Activated CD4-positive, alpha-beta memory T cell treated with anti-CD3 and anti-CD28 coated beads for 36 hours (primary cell): Measurements from ENCODE around the gene SMYD5. TPM values are rescaled to one million over a fixed set of nuclear protein-coding genes. Genes with fewer than 3 reads are reported as not detected.
"Not testable (repeated sequence)": the region's sequence is repeated elsewhere in the genome, so short reads cannot be mapped to it uniquely, and the experiment has no call there.

Source experiments
- CTCF ChIA-PET: fragments of 350-600 bp; sonication (Branson Sonifier 250); formaldehyde crosslinking; loops from one replicate; lab custom pipeline; 2021; ENCODE audit warnings: antibody characterized with exemption, inconsistent platforms; lab: Charles Lee
- POLR2A ChIA-PET: fragments of 350-600 bp; sonication (Branson Sonifier 250); formaldehyde crosslinking; loops from one replicate; lab custom pipeline; 2021; ENCODE audit warnings: antibody characterized with exemption; lab: Charles Lee
- DNase-seq: peaks from one replicate; pipeline ENCODE4 v3.0.0-alpha.2; 2020
- H3K27ac Mint-ChIP-seq: one replicate; pipeline ENCODE4 v1.8.0; 2021; ENCODE audit warnings: mixed read lengths
- H3K27me3 Mint-ChIP-seq: one replicate; pipeline ENCODE4 v1.8.0; 2021; ENCODE audit warnings: mixed read lengths
- H3K36me3 Mint-ChIP-seq: one replicate; pipeline ENCODE4 v1.8.0; 2021; ENCODE audit warnings: mixed read lengths
- H3K4me1 Mint-ChIP-seq: one replicate; pipeline ENCODE4 v1.8.0; 2021; ENCODE audit warnings: low read depth, mixed read lengths
- H3K4me3 Mint-ChIP-seq: one replicate; pipeline ENCODE4 v1.8.0; 2021; ENCODE audit warnings: mild to moderate bottlenecking, mixed read lengths
- H3K9me3 Mint-ChIP-seq: one replicate; pipeline ENCODE4 v1.8.0; 2021; ENCODE audit warnings: mixed read lengths
- intact Hi-C: fragments of 100-400 bp; cut with micrococcal nuclease; formaldehyde crosslinking; loops from one replicate; pipeline ENCODE4 v1.15.1; 2023
- total RNA-seq, 2 experiments: library from RNA; stranded (reverse); gene quantifications; one replicate each; pipeline ENCODE4 v1.2.3, GENCODE V29; 2021

The SMYD5 gene
- total RNA-seq, 2 experiments from 2014 or later: 40.0 to 42.0 TPM

DNA sequence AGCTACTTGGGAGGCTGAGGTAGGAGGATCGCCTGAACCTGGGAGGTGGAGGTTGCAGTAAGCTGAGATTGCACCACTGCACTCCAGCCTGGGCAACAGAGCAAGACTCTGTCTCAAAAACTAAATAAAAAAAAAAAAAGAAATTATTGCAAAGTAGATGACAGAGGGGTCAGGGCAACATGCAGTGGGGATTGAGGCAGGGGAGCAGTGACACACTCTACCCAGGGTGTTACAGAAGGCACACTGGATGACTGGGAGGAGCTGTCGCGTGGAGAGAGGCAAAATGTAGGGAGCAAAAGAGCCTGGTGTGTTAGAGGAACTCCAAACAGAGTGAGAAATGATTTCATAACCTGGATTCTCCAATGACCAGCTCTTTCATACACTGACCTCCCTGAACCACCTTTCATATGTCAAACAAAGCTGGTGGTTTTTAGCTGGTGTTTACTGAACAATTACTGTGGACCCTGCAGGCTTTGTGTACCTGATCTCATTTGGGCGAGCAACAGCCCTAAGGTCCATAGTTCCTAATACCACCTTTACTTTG is 48.1 kb downstream of the SMYD5 start:
- no peak overlapping the region for H3K27ac Mint-ChIP-seq
- ChIA-PET CTCF (interaction anchor here (1.4 kb wide), 1 partner anchor 27 kb away, joined by 4 read pairs; no protein-coding TSS in a partner anchor), POLR2A (no interaction called here)

DNA sequence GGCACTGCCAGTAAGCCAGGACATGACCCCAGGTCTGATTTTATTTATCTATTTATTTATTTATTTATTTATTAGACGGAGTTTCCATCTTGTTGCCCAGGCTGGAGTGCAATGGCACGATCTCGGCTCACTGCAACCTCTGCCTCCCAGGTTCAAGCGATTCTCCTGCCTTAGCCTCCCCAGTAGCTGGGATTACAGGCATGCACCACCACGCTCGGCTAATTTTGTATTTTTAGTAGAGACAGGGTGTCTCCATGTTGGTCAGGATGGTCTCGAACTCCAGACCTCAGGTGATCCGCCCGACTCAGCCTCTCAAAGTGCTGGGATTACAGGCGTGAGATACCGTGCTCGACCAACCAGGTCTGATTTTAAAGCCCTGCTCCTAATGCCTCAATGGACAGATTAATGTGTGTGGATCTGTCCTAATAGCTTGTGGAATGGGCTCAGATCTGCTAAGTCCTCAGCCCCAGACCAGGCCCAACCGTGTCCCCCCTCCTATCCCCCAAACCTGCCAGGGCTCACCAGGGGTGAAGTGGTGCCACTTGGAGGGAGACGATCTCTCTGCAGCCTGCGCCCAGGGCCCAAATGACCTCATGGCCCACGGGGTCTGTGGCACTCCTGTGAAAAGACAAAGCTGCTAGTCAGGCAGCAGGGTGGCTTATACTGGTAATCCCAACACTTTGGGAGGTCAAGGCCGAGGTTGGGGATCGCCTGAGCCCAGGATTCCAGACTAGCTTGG is 48.8 kb downstream of the SMYD5 start:
- H3K36me3 Mint-ChIP-seq, H3K4me1 Mint-ChIP-seq, POLR2A ChIA-PET, H3K4me3 Mint-ChIP-seq, DNase-seq, intact Hi-C loops, H3K9me3 Mint-ChIP-seq, H3K27ac Mint-ChIP-seq, H3K27me3 Mint-ChIP-seq: not testable (repeated sequence)
- CTCF ChIA-PET: interaction anchor here (1.4 kb wide), 1 partner anchor 27 kb away, joined by 4 read pairs; no protein-coding TSS in a partner anchor

More for the DNA sequence above, 48.1 kb downstream of the SMYD5 start:
- no peak for DNase-seq
- H3K4me3 Mint-ChIP-seq: no peak overlapping the region
- peaks cover 4% of the 10 kb centered on the region for H3K4me1 Mint-ChIP-seq
- intact Hi-C loops: no loop called here
- peaks cover 3% of the 10 kb centered on the region for H3K36me3 Mint-ChIP-seq
- no peaks in the 10 kb centered on the region for H3K9me3 Mint-ChIP-seq
- H3K27me3 Mint-ChIP-seq: no peaks in the 10 kb centered on the region

DNA sequence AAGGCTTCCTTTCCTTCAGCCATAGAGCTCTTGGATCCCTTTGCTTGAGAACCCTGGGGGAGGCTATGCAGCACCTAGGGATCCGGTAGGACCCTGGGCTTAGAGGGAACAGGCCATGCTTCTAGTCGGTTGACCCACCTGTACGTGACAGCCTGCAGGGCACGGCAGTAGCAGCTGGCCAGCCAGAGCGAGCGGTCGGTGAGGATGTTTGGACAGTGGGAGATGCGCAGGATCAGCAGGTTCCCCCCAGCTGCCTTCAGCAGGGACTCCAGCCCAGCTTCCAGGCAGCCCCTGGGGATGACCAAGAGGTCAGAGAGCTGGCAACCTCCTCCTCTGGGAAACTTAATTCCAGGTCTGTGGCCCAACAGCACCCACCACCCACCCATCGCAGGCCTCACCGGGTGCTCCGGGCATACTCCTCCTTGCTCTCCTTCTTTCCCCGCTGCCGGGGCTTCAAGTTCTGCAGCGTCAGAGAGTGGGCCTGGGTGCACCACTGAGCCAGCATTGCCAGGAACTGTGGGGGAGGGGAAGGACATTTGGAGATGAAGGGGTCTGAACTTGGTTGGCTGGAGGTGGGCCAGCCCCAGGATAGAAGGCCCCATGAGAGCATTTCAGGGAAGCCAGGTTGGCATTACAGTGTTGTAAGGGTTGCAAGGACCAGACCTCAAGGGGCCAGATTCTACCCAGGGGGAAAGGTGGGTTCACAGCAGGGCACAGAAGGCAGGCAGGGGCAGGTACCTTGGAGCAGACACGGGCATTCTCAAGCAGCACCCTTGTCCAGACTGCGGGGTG is 49.7 kb downstream of the SMYD5 start:
- Mint-ChIP-seq H3K4me3 (no peak overlapping the region), H3K36me3 (peaks cover 3% of the 10 kb centered on the region), H3K9me3 (no peaks in the 10 kb centered on the region), H3K27ac (no peak overlapping the region), H3K4me1 (peaks cover 14% of the 10 kb centered on the region), H3K27me3 (no peaks in the 10 kb centered on the region)
- DNase-seq: no peak
- POLR2A ChIA-PET: no interaction called here
- intact Hi-C loops: no loop called here
- CTCF ChIA-PET: no interaction called here

- ChIA-PET POLR2A (no interaction called here), CTCF (no interaction called here)
- Mint-ChIP-seq H3K27me3 (no peaks in the 10 kb centered on the region), H3K4me1 (peaks cover 14% of the 10 kb centered on the region), H3K9me3 (no peaks in the 10 kb centered on the region), H3K27ac (no peak overlapping the region), H3K4me3 (no peak overlapping the region), H3K36me3 (peaks cover 3% of the 10 kb centered on the region)
- intact Hi-C loops: no loop called here
- no peak for DNase-seq
These were observed 50.2 kb downstream of the SMYD5 start for GRCh38 chr2:73264332-73264606.

DNA sequence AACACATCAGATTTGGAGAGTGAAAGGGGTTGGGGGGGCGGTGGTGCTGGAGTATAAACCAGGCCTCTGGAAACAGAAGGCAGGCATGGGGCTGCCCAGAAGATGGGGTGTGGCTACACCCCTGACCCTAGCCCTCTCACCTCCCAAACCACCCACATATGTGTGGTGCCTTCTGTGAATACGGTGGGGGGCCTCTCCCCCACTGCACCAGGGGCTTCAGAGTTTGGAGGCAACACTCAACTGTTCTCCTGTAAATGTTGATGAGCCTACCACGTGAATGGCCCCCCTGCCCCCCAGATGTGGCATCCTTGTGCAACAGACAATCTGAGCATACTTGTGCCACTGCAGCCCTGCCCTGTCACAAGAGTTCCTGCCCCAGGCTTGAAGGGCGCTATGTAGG is 50.7 kb downstream of the SMYD5 start:
- no peaks in the 10 kb centered on the region for H3K9me3 Mint-ChIP-seq
- intact Hi-C loops: no loop called here
- ChIA-PET POLR2A (no interaction called here), CTCF (no interaction called here)
- DNase-seq: no peak
- H3K27ac Mint-ChIP-seq: no peak overlapping the region
- no peak overlapping the region for H3K4me3 Mint-ChIP-seq
- no peaks in the 10 kb centered on the region for H3K27me3 Mint-ChIP-seq
- H3K4me1 Mint-ChIP-seq: peaks cover 16% of the 10 kb centered on the region
- peaks cover 3% of the 10 kb centered on the region for H3K36me3 Mint-ChIP-seq

- Mint-ChIP-seq H3K4me1 (peaks cover 19% of the 10 kb centered on the region), H3K36me3 (peaks cover 3% of the 10 kb centered on the region), H3K9me3 (no peaks in the 10 kb centered on the region), H3K4me3 (no peak overlapping the region), H3K27ac (no peak overlapping the region), H3K27me3 (no peaks in the 10 kb centered on the region)
- DNase-seq: no peak
- ChIA-PET POLR2A (no interaction called here), CTCF (no interaction called here)
- intact Hi-C loops: no loop called here
These were observed 51.4 kb downstream of the SMYD5 start for GRCh38 chr2:73265298-73266060.

DNA sequence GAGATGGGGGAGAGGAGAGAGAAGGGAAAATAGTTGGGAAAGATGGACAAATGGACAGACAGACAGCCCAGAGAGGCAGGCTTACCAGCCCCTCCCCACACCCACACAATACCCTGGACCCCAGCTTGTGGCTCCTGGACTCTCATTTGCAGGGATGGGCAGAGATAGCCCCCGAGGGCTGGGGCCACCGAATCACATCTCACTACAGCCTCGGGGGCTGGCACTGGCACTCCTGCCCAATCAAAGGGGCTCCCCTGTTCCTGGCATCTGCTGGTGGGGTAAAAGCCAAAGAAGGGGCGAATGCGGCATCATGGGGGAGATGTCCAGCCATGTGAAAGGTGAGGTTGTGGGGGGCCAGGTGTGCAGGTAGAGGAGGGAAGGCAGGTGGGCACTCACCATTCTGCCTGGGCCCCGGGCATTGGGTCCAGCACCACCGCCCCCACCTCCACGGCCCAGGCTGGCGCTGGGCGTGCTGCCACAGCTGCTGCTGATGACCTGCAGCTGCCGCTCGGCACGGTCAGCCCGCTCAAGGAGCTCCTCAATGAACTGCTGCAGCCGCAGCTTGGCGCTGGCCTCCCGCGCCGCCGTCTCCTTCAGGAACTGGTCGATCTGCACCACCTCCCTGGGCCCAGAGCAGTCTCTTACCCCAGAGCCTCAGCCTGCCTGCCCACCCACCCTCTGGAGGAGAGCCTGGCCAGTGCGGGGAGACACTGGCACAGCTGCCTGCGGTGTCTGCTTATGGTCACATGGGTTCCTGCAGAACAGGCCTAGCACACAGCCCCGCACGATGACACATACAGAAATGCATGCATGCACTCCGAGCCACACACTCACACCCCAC is 52.2 kb downstream of the SMYD5 start:
- Mint-ChIP-seq H3K4me1 (peaks cover 19% of the 10 kb centered on the region), H3K4me3 (no peak overlapping the region), H3K27ac (no peak overlapping the region), H3K27me3 (no peaks in the 10 kb centered on the region), H3K36me3 (peaks cover 3% of the 10 kb centered on the region), H3K9me3 (no peaks in the 10 kb centered on the region)
- POLR2A ChIA-PET: no interaction called here
- CTCF ChIA-PET: no interaction called here
- no peak for DNase-seq
- intact Hi-C loops: no loop called here

GRCh38 chr2:73267008-73267407 is 53.0 kb downstream of the SMYD5 start:
- no peaks in the 10 kb centered on the region for H3K27me3 Mint-ChIP-seq
- H3K9me3 Mint-ChIP-seq: no peaks in the 10 kb centered on the region
- DNase-seq: no peak
- H3K36me3 Mint-ChIP-seq: peaks cover 3% of the 10 kb centered on the region
- no peak overlapping the region for H3K27ac Mint-ChIP-seq
- H3K4me1 Mint-ChIP-seq: peaks cover 19% of the 10 kb centered on the region
- no peak overlapping the region for H3K4me3 Mint-ChIP-seq
- intact Hi-C loops: no loop called here
- ChIA-PET CTCF (no interaction called here), POLR2A (interaction anchor here (1.2 kb wide), 1 partner anchor 34 kb away, joined by 3 read pairs; the partner anchor contains the start of gene PRADC1)

DNA sequence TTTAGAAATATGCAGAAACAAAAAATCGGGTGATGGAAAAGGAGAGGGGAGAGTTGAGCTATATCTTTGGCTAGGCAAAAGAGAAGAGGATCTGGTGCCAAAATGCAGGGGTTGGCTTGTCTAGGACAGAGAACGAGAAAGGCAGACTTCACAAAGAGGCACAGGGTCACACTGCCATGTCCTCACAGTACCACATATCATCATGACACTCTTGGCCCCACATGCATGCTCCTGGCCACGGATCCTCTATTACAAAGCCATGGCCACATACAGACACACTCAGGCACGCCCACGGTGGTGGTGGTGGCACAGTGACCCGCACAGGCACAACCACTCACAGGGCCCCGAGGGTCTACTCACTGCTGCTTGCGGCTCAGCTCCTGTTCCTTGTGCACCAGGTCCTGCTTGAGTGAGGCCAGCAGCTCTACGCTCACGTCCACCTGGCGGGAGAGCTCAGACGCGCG is 54.4 kb downstream of the SMYD5 start:
- Mint-ChIP-seq H3K4me1 (peaks cover 19% of the 10 kb centered on the region), H3K36me3 (peaks cover 3% of the 10 kb centered on the region), H3K27me3 (no peaks in the 10 kb centered on the region), H3K9me3 (no peaks in the 10 kb centered on the region), H3K27ac (no peak overlapping the region), H3K4me3 (peak overlapping the region; percentile 6)
- ChIA-PET CTCF (interaction anchor here (1.4 to 1.6 kb wide), 2 partner anchors 21 to 25 kb away, joined by 3 to 6 read pairs; no protein-coding TSS in a partner anchor), POLR2A (interaction anchor here (0.7 to 2.1 kb wide), 4 partner anchors 11 to 36 kb away, joined by 3 to 6 read pairs (median 3); partner anchors contain the start of gene PRADC1)
- DNase-seq: no peak
- intact Hi-C loops: loop anchor here (2.0 kb wide), 1 partner anchor 24 kb away; the partner anchor contains the start of gene EGR4

DNA sequence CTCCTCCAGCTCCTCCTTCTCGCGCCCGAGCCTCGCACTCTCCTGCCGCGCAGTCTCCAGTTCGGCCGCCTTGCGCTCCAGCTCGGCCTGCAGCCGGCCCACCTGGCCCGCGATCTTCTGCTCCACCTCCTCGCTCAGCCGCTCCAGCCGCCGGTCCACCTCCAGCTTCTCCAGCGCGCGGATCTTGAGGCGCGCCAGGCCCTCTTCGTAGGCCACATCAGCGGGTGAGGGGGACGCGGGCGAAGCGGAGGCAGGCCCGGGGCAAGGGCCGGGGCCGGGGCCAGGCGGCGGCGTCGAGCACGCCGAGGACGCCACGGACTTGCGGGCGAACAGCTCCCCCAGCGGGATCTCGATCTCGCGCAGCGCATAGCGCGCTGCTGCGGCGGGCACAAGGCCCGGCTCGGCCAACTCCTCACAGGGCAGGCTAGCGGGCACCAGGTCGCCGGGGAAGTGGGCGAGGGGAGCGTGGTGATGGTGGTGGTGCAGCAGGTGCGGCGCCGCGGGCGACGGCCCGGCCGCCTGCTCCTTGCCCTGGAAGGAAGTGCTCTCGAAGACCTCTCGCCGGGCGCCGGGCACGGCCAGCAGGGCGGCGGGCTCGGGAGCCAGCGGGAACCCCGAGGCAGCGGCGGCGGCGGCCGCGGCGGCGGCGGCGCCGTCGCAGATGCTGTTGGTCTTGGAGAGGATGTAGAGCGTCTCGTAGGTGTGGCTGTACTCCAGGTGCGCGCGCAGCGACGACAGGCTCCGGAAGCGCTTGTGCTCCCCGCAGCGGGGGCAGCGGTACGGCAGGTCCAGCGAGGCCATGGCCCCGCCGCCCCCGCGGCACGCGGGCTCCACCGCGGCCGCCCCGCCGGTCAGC is 55.0 kb downstream of the SMYD5 start:
- peak overlapping the region; percentile 30 for H3K4me3 Mint-ChIP-seq
- H3K9me3 Mint-ChIP-seq: no peaks in the 10 kb centered on the region
- DNase-seq: peak; percentile 84
- POLR2A ChIA-PET: interaction anchor here (0.7 to 2.1 kb wide), 3 partner anchors 12 to 21 kb away, joined by 3 to 6 read pairs (median 3); no protein-coding TSS in a partner anchor
- no peaks in the 10 kb centered on the region for H3K27me3 Mint-ChIP-seq
- no peak overlapping the region for H3K27ac Mint-ChIP-seq
- H3K36me3 Mint-ChIP-seq: peaks cover 1% of the 10 kb centered on the region
- CTCF ChIA-PET: interaction anchor here (1.4 to 1.6 kb wide), 2 partner anchors 21 to 25 kb away, joined by 3 to 6 read pairs; no protein-coding TSS in a partner anchor
- peaks cover 19% of the 10 kb centered on the region for H3K4me1 Mint-ChIP-seq
- intact Hi-C loops: loop anchor here (2.0 kb wide), 1 partner anchor 24 kb away; the partner anchor contains the start of gene EGR4
